ENCODE results near the gene GCG. TPM values are rescaled to one million over a fixed set of nuclear protein-coding genes. Genes with fewer than 3 reads are reported as not detected.

The GCG gene
- 5.2 TPM for total RNA-seq

DNA sequence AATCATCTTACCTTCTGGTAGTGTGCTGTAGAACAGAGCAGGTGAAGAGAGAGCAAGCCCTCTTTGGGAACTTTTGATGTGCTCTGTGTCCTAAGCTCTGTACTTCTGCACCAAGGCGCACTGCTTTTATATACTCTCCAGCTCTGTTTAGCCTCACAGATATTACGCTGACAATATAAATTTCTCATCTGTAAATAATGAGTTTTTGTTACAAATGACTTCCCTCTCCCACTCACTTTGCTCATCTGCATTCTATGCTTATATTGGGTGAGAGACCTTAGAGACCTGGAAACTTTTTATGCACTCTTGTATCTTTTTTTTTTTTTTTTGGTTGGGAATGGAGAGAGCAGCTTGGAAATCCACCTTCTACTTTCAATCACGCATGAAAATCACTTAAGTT, at the start of gene GCG:
TSS of gene GCG (minus strand) at position 101 of the 400 bp plus-strand sequence. CDS start 3,069 bp downstream, outside the sequence.
- H3K4me3 ChIP-seq (ENCODE audit: low read length in 3 of 3) = no peak within 1 kb of the TSS
- H3K4me1 ChIP-seq (ENCODE audit: control insufficient read depth in 3 of 3, insufficient read depth in 3 of 3, low read length in 3 of 3) = no peaks in the 10 kb centered on the region
- H3K9me3 ChIP-seq (ENCODE audit: control insufficient read depth in 3 of 3, low read length in 3 of 3) = no peaks in the 10 kb centered on the region
- peaks cover 0 to 2% (median 0%) of the 10 kb centered on the region in 3 donors for H3K27me3 ChIP-seq (ENCODE audit: control insufficient read depth in 3 of 3, insufficient read depth in 3 of 3, low read length in 3 of 3)
- H3K36me3 ChIP-seq (ENCODE audit: control insufficient read depth in 3 of 3, insufficient read depth in 3 of 3, low read length in 3 of 3) = no peaks in the 10 kb centered on the region
- H3K9ac ChIP-seq (ENCODE audit: low read depth in 1 of 3, low read length in 3 of 3) = no peak within 1 kb of the TSS
- no peak within 1 kb of the TSS for H3K27ac ChIP-seq (ENCODE audit: low read depth, low read length)

GRCh38 chr2:162200636-162201035, 48.6 kb upstream of the GCG start:
- Histone ChIP-seq H3K4me3 (ENCODE audit: low read length in 3 of 3) (no peak overlapping the region), H3K9me3 (ENCODE audit: control insufficient read depth in 3 of 3, low read length in 3 of 3) (no peaks in the 10 kb centered on the region), H3K4me1 (ENCODE audit: control insufficient read depth in 3 of 3, insufficient read depth in 3 of 3, low read length in 3 of 3) (no peaks in the 10 kb centered on the region), H3K27ac (ENCODE audit: low read depth, low read length) (no peak overlapping the region), H3K27me3 (ENCODE audit: control insufficient read depth in 3 of 3, insufficient read depth in 3 of 3, low read length in 3 of 3) (no peaks in the 10 kb centered on the region), H3K9ac (ENCODE audit: low read depth in 1 of 3, low read length in 3 of 3) (no peak overlapping the region), H3K36me3 (ENCODE audit: control insufficient read depth in 3 of 3, insufficient read depth in 3 of 3, low read length in 3 of 3) (peaks cover 0 to 9% (median 0%) of the 10 kb centered on the region in 3 donors)

- H3K9ac ChIP-seq (ENCODE audit: low read depth in 1 of 3, low read length in 3 of 3) = no peak overlapping the region
- no peaks in the 10 kb centered on the region for H3K27me3 ChIP-seq (ENCODE audit: control insufficient read depth in 3 of 3, insufficient read depth in 3 of 3, low read length in 3 of 3)
- no peak overlapping the region for H3K27ac ChIP-seq (ENCODE audit: low read depth, low read length)
- no peaks in the 10 kb centered on the region for H3K4me1 ChIP-seq (ENCODE audit: control insufficient read depth in 3 of 3, insufficient read depth in 3 of 3, low read length in 3 of 3)
- no peaks in the 10 kb centered on the region for H3K9me3 ChIP-seq (ENCODE audit: control insufficient read depth in 3 of 3, low read length in 3 of 3)
- no peak overlapping the region for H3K4me3 ChIP-seq (ENCODE audit: low read length in 3 of 3)
- H3K36me3 ChIP-seq (ENCODE audit: control insufficient read depth in 3 of 3, insufficient read depth in 3 of 3, low read length in 3 of 3) = peaks cover 0 to 9% (median 0%) of the 10 kb centered on the region in 3 donors
These were observed 47.9 kb upstream of the GCG start for GRCh38 chr2:162199913-162200312.

- Histone ChIP-seq H3K27ac (ENCODE audit: low read depth, low read length) (no peak overlapping the region), H3K9me3 (ENCODE audit: control insufficient read depth in 3 of 3, low read length in 3 of 3) (no peaks in the 10 kb centered on the region), H3K4me1 (ENCODE audit: control insufficient read depth in 3 of 3, insufficient read depth in 3 of 3, low read length in 3 of 3) (no peaks in the 10 kb centered on the region), H3K36me3 (ENCODE audit: control insufficient read depth in 3 of 3, insufficient read depth in 3 of 3, low read length in 3 of 3) (peaks cover 0 to 9% (median 0%) of the 10 kb centered on the region in 3 donors), H3K9ac (ENCODE audit: low read depth in 1 of 3, low read length in 3 of 3) (no peak overlapping the region), H3K27me3 (ENCODE audit: control insufficient read depth in 3 of 3, insufficient read depth in 3 of 3, low read length in 3 of 3) (no peaks in the 10 kb centered on the region), H3K4me3 (ENCODE audit: low read length in 3 of 3) (no peak overlapping the region)
These were observed 46.2 kb upstream of the GCG start for GRCh38 chr2:162198239-162198638.

DNA sequence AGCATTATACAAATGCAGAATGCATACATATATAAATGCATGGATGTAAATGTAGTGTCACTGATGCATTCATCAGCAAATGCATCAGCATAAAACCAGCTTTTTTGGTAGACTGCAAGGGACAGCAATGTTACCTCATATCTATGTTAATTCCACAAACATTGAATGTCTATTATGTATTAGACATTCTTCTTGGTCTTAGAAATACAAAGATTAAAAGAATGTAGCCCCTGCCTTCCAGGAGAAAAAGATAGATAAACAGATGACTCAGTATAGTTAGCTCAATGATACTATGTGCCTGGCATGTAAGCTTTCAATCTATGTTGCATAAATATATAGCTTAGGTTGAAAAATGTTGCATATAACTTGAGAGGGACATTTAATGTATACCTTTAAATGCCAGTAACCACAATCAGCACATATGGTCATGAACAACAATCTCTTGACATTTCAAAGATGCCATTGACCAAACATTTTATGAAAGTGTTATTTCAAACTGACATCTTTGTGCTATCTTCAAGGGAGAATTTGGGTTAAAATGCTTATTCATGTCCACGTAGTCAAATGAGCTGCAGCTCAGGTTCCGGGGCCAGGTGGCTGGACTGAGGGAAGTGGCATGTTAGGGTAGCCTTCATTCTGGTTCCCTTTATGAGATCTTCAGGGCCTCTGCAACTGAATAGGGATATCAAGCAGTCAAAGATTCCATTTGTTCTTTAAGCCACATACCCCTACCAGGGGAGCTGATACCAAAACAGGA, 45.2 kb upstream of the GCG start:
- H3K27me3 ChIP-seq (ENCODE audit: control insufficient read depth in 3 of 3, insufficient read depth in 3 of 3, low read length in 3 of 3) = no peaks in the 10 kb centered on the region
- no peak overlapping the region for H3K27ac ChIP-seq (ENCODE audit: low read depth, low read length)
- H3K4me1 ChIP-seq (ENCODE audit: control insufficient read depth in 3 of 3, insufficient read depth in 3 of 3, low read length in 3 of 3) = no peaks in the 10 kb centered on the region
- H3K9me3 ChIP-seq (ENCODE audit: control insufficient read depth in 3 of 3, low read length in 3 of 3) = no peaks in the 10 kb centered on the region
- H3K4me3 ChIP-seq (ENCODE audit: low read length in 3 of 3) = no peak overlapping the region
- H3K36me3 ChIP-seq (ENCODE audit: control insufficient read depth in 3 of 3, insufficient read depth in 3 of 3, low read length in 3 of 3) = peaks cover 0 to 9% (median 0%) of the 10 kb centered on the region in 3 donors
- H3K9ac ChIP-seq (ENCODE audit: low read depth in 1 of 3, low read length in 3 of 3) = no peak overlapping the region

DNA sequence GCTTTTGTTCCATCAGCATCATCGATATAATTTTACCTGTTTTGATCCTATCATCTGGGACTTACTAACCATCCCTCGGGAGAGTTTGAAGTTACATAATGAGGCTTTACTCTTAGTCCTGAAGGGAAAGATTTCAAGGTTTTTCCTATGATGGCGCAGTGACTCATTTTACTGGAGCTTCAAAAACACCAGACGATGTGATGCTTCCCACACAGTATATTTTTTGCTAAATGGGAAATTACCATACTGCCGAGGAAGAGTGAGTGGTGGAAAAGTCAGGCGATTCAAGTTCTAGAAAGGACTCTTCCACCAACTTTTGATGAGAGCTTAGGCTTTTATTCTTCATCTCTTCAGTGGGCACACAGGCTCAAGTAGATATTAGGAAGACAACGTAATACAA, 44.6 kb upstream of the GCG start:
- no peak overlapping the region for H3K9ac ChIP-seq (ENCODE audit: low read depth in 1 of 3, low read length in 3 of 3)
- H3K9me3 ChIP-seq (ENCODE audit: control insufficient read depth in 3 of 3, low read length in 3 of 3) = no peaks in the 10 kb centered on the region
- no peaks in the 10 kb centered on the region for H3K27me3 ChIP-seq (ENCODE audit: control insufficient read depth in 3 of 3, insufficient read depth in 3 of 3, low read length in 3 of 3)
- H3K27ac ChIP-seq (ENCODE audit: low read depth, low read length) = no peak overlapping the region
- no peaks in the 10 kb centered on the region for H3K4me1 ChIP-seq (ENCODE audit: control insufficient read depth in 3 of 3, insufficient read depth in 3 of 3, low read length in 3 of 3)
- H3K36me3 ChIP-seq (ENCODE audit: control insufficient read depth in 3 of 3, insufficient read depth in 3 of 3, low read length in 3 of 3) = peaks cover 0 to 9% (median 0%) of the 10 kb centered on the region in 3 donors
- no peak overlapping the region for H3K4me3 ChIP-seq (ENCODE audit: low read length in 3 of 3)

GRCh38 chr2:162188451-162188850, 36.4 kb upstream of the GCG start:
- no peaks in the 10 kb centered on the region for H3K9me3 ChIP-seq (ENCODE audit: control insufficient read depth in 3 of 3, low read length in 3 of 3)
- H3K27me3 ChIP-seq (ENCODE audit: control insufficient read depth in 3 of 3, insufficient read depth in 3 of 3, low read length in 3 of 3) = no peaks in the 10 kb centered on the region
- H3K4me3 ChIP-seq (ENCODE audit: low read length in 3 of 3) = no peak overlapping the region
- H3K4me1 ChIP-seq (ENCODE audit: control insufficient read depth in 3 of 3, insufficient read depth in 3 of 3, low read length in 3 of 3) = no peaks in the 10 kb centered on the region
- no peaks in the 10 kb centered on the region for H3K36me3 ChIP-seq (ENCODE audit: control insufficient read depth in 3 of 3, insufficient read depth in 3 of 3, low read length in 3 of 3)
- H3K27ac ChIP-seq (ENCODE audit: low read depth, low read length) = no peak overlapping the region
- no peak overlapping the region for H3K9ac ChIP-seq (ENCODE audit: low read depth in 1 of 3, low read length in 3 of 3)

- H3K4me3 ChIP-seq (ENCODE audit: low read length in 3 of 3) = no peak overlapping the region
- H3K9me3 ChIP-seq (ENCODE audit: control insufficient read depth in 3 of 3, low read length in 3 of 3) = no peaks in the 10 kb centered on the region
- H3K9ac ChIP-seq (ENCODE audit: low read depth in 1 of 3, low read length in 3 of 3) = no peak overlapping the region
- H3K27ac ChIP-seq (ENCODE audit: low read depth, low read length) = no peak overlapping the region
- no peaks in the 10 kb centered on the region for H3K36me3 ChIP-seq (ENCODE audit: control insufficient read depth in 3 of 3, insufficient read depth in 3 of 3, low read length in 3 of 3)
- no peaks in the 10 kb centered on the region for H3K27me3 ChIP-seq (ENCODE audit: control insufficient read depth in 3 of 3, insufficient read depth in 3 of 3, low read length in 3 of 3)
- no peaks in the 10 kb centered on the region for H3K4me1 ChIP-seq (ENCODE audit: control insufficient read depth in 3 of 3, insufficient read depth in 3 of 3, low read length in 3 of 3)
These were observed 33.6 kb upstream of the GCG start for GRCh38 chr2:162185541-162186232.

DNA sequence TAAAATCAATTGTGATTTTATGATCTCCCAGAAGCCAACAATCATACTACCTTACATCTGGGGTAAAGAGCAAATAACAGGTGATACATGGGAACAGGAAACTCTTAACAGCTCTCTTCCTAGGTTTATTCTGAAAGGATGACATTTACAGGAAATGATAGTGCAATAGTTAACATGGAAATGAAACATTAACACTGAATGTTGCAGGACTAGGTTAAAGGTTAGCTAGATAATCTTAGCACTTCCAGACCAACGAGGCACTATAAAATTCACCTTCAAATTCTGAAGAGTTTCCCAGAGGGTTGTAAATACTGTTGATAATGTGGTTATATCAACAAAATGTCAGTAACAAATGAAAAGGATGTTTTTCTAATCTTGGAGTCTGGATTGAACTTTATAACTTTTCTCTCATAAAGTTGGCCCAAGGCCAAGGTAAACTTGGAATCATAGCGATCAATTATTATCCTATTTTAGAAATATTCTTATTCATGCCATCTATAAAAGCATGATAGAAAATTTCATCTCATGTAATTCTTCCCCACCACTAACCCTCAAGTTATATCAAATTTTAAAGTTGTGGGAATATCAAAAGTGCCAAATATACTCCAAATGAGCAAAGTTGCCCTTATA, 32.9 kb upstream of the GCG start:
- Histone ChIP-seq H3K36me3 (ENCODE audit: control insufficient read depth in 3 of 3, insufficient read depth in 3 of 3, low read length in 3 of 3) (no peaks in the 10 kb centered on the region), H3K27ac (ENCODE audit: low read depth, low read length) (no peak overlapping the region), H3K27me3 (ENCODE audit: control insufficient read depth in 3 of 3, insufficient read depth in 3 of 3, low read length in 3 of 3) (no peaks in the 10 kb centered on the region), H3K9me3 (ENCODE audit: control insufficient read depth in 3 of 3, low read length in 3 of 3) (no peaks in the 10 kb centered on the region), H3K9ac (ENCODE audit: low read depth in 1 of 3, low read length in 3 of 3) (no peak overlapping the region), H3K4me3 (ENCODE audit: low read length in 3 of 3) (no peak overlapping the region), H3K4me1 (ENCODE audit: control insufficient read depth in 3 of 3, insufficient read depth in 3 of 3, low read length in 3 of 3) (no peaks in the 10 kb centered on the region)

DNA sequence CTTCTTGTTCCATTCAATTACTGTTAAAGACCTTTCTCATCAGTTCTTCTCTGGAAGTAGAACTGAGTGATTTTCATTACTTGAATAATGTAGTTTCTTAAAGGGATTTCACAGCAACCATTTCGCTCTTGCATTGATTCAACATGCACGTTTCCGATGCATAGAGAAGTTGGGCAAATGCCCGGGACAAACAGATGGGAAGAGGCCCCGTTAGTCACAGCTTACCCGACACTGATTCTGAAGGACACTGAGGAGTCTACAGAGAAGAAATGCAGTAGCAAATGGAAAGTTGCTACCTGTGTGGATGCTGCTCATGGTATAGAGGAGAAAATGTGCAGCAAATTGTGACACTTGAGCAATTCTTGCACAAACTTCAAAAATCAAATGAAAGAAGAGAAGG, 32.3 kb upstream of the GCG start:
- no peaks in the 10 kb centered on the region for H3K9me3 ChIP-seq (ENCODE audit: control insufficient read depth in 3 of 3, low read length in 3 of 3)
- H3K36me3 ChIP-seq (ENCODE audit: control insufficient read depth in 3 of 3, insufficient read depth in 3 of 3, low read length in 3 of 3) = no peaks in the 10 kb centered on the region
- H3K27ac ChIP-seq (ENCODE audit: low read depth, low read length) = no peak overlapping the region
- no peak overlapping the region for H3K4me3 ChIP-seq (ENCODE audit: low read length in 3 of 3)
- H3K9ac ChIP-seq (ENCODE audit: low read depth in 1 of 3, low read length in 3 of 3) = no peak overlapping the region
- H3K4me1 ChIP-seq (ENCODE audit: control insufficient read depth in 3 of 3, insufficient read depth in 3 of 3, low read length in 3 of 3) = no peaks in the 10 kb centered on the region
- H3K27me3 ChIP-seq (ENCODE audit: control insufficient read depth in 3 of 3, insufficient read depth in 3 of 3, low read length in 3 of 3) = no peaks in the 10 kb centered on the region
